Smooth muscle cell (in vitro differentiated cells): Measurements from ENCODE around the gene CABLES1. TPM values are rescaled to one million over a fixed set of nuclear protein-coding genes. Genes with fewer than 3 reads are reported as not detected.
"Not testable (repeated sequence)": the region's sequence is repeated elsewhere in the genome, so short reads cannot be mapped to it uniquely, and the experiment has no call there.

Experiments
- DNase-seq: peaks from one replicate; lab custom pipeline; 2025; ENCODE audit not compliant: unreplicated experiment; lab: John Stamatoyannopoulos, UW
- H2AFZ ChIP-seq: fragments of 200-600 bp; sonication (generic); 2 replicates; pipeline ENCODE4 v1.6.0; 2016; ENCODE audit warnings: antibody characterized with exemption, low read depth, mild to moderate bottlenecking
- H3F3A ChIP-seq: fragments of 200-600 bp; sonication (generic); 2 replicates; pipeline ENCODE4 v1.6.0; 2017; ENCODE audit warnings: antibody characterized with exemption, low read depth
- H3K27ac ChIP-seq: fragments of 200-600 bp; sonication (generic); 2 replicates; pipeline ENCODE4 v1.5.1; 2016; ENCODE audit warnings: low read depth, mild to moderate bottlenecking
- H3K27me3 ChIP-seq: fragments of 200-600 bp; sonication (generic); 2 replicates; pipeline ENCODE4 v1.6.1; 2016; ENCODE audit warnings: low read depth, mild to moderate bottlenecking
- H3K36me3 ChIP-seq: fragments of 200-600 bp; sonication (generic); 2 replicates; pipeline ENCODE4 v1.5.1; 2016; ENCODE audit warnings: low read depth
- H3K4me1 ChIP-seq: fragments of 200-600 bp; sonication (generic); 2 replicates; pipeline ENCODE4 v1.5.1; 2016; ENCODE audit warnings: low read depth
- H3K4me2 ChIP-seq: fragments of 200-600 bp; sonication (generic); 2 replicates; pipeline ENCODE4 v1.6.0; 2016; ENCODE audit warnings: mild to moderate bottlenecking
- H3K4me3 ChIP-seq: fragments of 200-600 bp; sonication (generic); 2 replicates; pipeline ENCODE4 v1.5.1; 2016; ENCODE audit warnings: mild to moderate bottlenecking
- H3K79me2 ChIP-seq: fragments of 200-600 bp; sonication (generic); 2 replicates; pipeline ENCODE4 v1.6.0; 2016; ENCODE audit warnings: low read depth, mild to moderate bottlenecking
- H3K9ac ChIP-seq: fragments of 200-600 bp; sonication (generic); 2 replicates; pipeline ENCODE4 v1.6.0; 2016; ENCODE audit warnings: low read depth
- H3K9me3 ChIP-seq: fragments of 200-600 bp; sonication (generic); replicated peaks from 2 replicates; pipeline ENCODE4 v1.5.1; 2016; ENCODE audit warnings: low read depth
- H4K20me1 ChIP-seq: fragments of 200-600 bp; sonication (generic); 2 replicates; pipeline ENCODE4 v1.6.0; 2016; ENCODE audit warnings: low read depth
- CTCF ChIP-seq: fragments of 200-600 bp; sonication (generic); IDR thresholded peaks from 2 replicates; pipeline ENCODE4 v1.5.1; 2017; ENCODE audit warnings: borderline replicate concordance, mild to moderate bottlenecking, antibody characterized with exemption; ENCODE audit not compliant: insufficient read depth, poor library complexity, severe bottlenecking
- WGBS: methylation state at CpG from one replicate; pipeline ENCODE4 v1.1.7; 2016; ENCODE audit warnings: low lambda C conversion rate; 5-methylcytosine and 5-hydroxymethylcytosine counted together
- polyA plus RNA-seq: library from polyadenylated mRNA; unstranded; fragments of >200 nt; fragmentation: Nextera tagmentation; extraction: Ambion mirVana; gene quantifications from 2 replicates; pipeline ENCODE4 v1.2.1, GENCODE V29; 2016
- total RNA-seq: library from RNA; depleted of rRNA; stranded (reverse); fragments of >200 nt; gene quantifications from 2 replicates; pipeline ENCODE4 v1.2.3, GENCODE V29; 2014

Gene CABLES1, protein sequence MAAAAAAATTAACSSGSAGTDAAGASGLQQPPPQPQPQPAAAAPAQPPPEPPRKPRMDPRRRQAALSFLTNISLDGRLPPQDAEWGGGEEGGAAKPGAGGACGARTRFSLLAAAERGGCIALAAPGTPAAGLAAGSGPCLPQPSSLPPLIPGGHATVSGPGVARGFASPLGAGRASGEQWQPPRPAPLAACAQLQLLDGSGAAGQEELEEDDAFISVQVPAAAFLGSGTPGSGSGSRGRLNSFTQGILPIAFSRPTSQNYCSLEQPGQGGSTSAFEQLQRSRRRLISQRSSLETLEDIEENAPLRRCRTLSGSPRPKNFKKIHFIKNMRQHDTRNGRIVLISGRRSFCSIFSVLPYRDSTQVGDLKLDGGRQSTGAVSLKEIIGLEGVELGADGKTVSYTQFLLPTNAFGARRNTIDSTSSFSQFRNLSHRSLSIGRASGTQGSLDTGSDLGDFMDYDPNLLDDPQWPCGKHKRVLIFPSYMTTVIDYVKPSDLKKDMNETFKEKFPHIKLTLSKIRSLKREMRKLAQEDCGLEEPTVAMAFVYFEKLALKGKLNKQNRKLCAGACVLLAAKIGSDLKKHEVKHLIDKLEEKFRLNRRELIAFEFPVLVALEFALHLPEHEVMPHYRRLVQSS
- 1.2 and 2.2 TPM in 2 replicates for total RNA-seq
- polyA plus RNA-seq = 2.4 and 2.7 TPM in 2 replicates

DNA sequence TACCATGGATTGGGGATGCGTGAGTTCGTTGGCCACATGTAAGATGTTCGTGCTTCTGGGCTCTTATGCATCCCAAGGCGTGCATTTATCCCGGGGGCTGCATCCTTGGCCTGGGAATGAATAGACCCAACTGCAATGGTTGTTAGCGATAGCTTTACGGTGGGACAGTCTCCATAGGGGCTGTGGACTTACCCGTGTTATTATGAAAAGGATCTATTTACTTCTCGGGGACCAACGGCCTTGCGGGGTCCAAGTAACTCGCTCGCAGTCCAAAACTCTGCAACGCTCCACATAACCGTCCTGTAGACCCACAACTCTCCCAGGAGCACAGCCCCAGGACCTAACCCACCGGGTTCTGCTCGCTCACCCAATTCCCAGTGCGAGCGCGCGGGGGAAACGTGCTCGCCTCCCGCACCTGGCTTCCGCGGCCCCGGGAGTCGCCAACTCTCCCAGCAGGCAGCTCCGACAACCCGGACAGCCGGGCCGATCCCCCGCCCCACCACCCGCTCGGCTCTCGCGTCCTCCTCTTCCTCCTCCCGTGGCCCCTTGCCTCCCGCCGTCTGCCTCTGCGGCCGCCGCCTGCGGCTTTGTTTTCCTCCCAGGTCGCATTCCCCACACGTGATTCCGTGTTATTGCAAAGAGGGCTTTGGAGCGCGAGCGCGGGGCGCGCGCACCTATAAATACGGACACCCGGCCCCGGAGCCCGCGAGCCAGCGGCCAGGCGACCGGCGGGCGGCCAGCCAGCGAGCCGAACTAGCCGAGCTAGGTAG, at the start of gene CABLES1:
CABLES1 (plus strand) TSS at position 706 of the 770 bp plus-strand sequence. CDS start 278 bp downstream, outside the sequence.
- no peaks in the 10 kb centered on the region for H4K20me1 ChIP-seq
- H3K36me3 ChIP-seq = no peaks in the 10 kb centered on the region
- H3K4me1 ChIP-seq = peaks cover 22% of the 10 kb centered on the region
- DNase-seq = no peak
- H3K9me3 ChIP-seq = no peaks in the 10 kb centered on the region
- 2% methylated on average over 65 of the region's 67 CpGs for WGBS
- H3K27me3 ChIP-seq = no peaks in the 10 kb centered on the region
- peak within 1 kb of the TSS; percentile 97 for H3K4me2 ChIP-seq
- H3K27ac ChIP-seq = no peak within 1 kb of the TSS
- peak within 1 kb of the TSS; percentile 76 for H3K4me3 ChIP-seq
- TF ChIP-seq CTCF = no peak
- H3K79me2 ChIP-seq = peaks cover 10% of the 10 kb centered on the region
- H3F3A ChIP-seq = peaks cover 12% of the 10 kb centered on the region
- H2AFZ ChIP-seq = peak within 1 kb of the TSS; percentile 97
- H3K9ac ChIP-seq = peak within 1 kb of the TSS; percentile 33

DNA sequence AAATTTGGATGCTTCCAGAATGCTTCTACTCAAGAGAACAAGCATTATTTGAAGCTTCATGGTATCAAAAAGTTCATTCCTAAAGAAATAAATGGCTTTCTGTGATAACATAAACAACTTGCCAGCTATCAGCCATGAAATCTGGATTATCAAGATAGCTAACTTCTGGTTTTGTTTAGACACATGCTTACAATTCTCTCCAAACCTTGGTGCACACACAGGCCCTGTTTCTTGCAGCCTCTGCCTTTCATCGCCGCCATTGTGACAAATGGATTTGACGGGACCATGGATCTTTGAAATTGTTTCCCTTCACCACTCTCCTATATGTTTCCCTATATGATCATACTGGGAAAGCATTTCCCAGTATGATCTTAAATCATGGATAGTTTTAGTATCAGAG, 47.9 kb upstream of the CABLES1 start:
- Histone ChIP-seq H2AFZ (no peak overlapping the region), H3K27me3 (no peaks in the 10 kb centered on the region), H3F3A (no peaks in the 10 kb centered on the region), H3K36me3 (no peaks in the 10 kb centered on the region), H3K4me3 (no peak overlapping the region), H3K79me2 (no peaks in the 10 kb centered on the region), H4K20me1 (no peaks in the 10 kb centered on the region), H3K9me3 (no peaks in the 10 kb centered on the region), H3K27ac (no peak overlapping the region), H3K4me2 (no peak overlapping the region), H3K9ac (no peak overlapping the region), H3K4me1 (no peaks in the 10 kb centered on the region)
- no peak for TF ChIP-seq CTCF
- 62% methylated on average over 3 of the region's 3 CpGs for WGBS
- no peak for DNase-seq

DNA sequence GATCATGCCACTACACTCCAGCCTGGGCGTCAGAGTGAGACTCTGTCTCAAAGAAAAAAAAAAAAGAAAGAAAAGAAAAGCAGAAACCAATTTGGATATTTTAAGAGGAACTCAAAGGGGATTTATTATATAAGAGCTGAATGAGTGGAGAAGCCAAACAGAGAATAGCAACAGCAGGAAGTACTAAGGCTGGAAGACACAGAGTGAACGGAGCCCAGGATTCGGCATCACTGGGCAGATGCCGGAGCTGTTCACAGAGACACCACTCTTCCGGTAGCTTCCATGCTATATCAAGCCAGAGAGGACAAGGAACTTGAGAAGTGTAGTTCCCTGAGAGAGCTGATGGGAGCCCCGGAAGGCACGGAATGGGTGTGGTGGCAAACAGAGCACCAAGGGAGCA, 47.0 kb upstream of the CABLES1 start:
- Histone ChIP-seq H3K4me1 (no peaks in the 10 kb centered on the region), H3K27me3 (no peaks in the 10 kb centered on the region), H3K4me3 (no peak overlapping the region), H3K79me2 (no peaks in the 10 kb centered on the region), H3F3A (no peaks in the 10 kb centered on the region), H3K27ac (no peak overlapping the region), H3K36me3 (no peaks in the 10 kb centered on the region), H2AFZ (no peak overlapping the region), H3K9me3 (no peaks in the 10 kb centered on the region), H3K9ac (no peak overlapping the region), H3K4me2 (no peak overlapping the region), H4K20me1 (no peaks in the 10 kb centered on the region)
- no peak for DNase-seq
- no peak for TF ChIP-seq CTCF
- 97% methylated on average over 7 of the region's 7 CpGs for WGBS

GRCh38 chr18:23091017-23091993, 44.0 kb upstream of the CABLES1 start:
- H3K79me2 ChIP-seq, H3K9ac ChIP-seq, H2AFZ ChIP-seq, H3K4me2 ChIP-seq, H4K20me1 ChIP-seq, H3K27ac ChIP-seq, H3F3A ChIP-seq, H3K27me3 ChIP-seq, H3K4me1 ChIP-seq, H3K4me3 ChIP-seq, H3K9me3 ChIP-seq, DNase-seq, H3K36me3 ChIP-seq: not testable (repeated sequence)
- WGBS = 89% methylated on average over 8 of the region's 8 CpGs
